ENCODE data around the gene MYT1. TPM values are rescaled to one million over a fixed set of nuclear protein-coding genes. Genes with fewer than 3 reads are reported as not detected.
"Not testable (repeated sequence)": the region's sequence is repeated elsewhere in the genome, so short reads cannot be mapped to it uniquely, and the experiment has no call there.

The MYT1 gene
- total RNA-seq, 4 donors from 2014 or later, result 0.21 TPM; not detected in 3

DNA sequence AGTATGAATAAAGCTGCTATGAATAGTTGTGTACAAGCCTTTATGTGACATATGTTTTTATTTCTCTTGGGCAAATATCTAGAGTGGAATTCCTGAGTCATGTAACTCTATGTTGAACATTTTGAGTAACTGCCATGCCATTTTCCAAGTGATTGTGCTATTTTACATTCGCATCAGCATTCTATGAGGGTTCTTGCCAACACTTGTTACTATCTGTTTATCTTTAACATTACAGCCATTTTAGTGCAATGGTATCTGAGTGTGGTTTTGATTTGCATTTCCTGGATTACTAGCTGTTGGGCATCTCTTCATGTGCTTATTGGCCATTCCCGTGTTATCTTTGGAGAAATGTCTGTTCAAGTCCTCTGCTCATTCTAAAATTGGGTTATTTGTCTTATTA is 19.1 kb downstream of the MYT1 start:
- intact Hi-C loops (cut with DNase I; ENCODE audit: low total_unique reads), result no loop called here
- DNase-seq, result no peak

DNA sequence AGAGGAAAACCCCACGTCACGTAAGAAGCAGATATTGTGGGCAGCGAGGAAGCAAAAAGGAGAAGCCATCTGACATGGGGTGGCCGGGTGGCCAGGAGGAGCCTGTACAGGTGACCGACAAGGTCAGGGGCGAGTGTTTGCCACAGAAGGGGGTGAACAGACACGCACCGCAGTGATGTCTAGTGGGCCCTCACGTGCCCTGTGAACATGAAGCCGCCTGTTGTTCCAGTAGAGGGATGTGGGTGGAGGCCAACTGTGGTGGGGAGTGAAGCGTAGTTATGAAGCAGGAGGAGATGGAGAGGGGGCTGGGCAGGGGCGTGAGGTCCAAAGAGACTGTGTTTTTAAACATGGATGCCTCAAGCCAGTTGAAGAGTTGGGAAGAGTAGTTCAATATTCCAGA is 20.5 kb downstream of the MYT1 start:
- no peak overlapping the region for H3K4me3 ChIP-seq
- TF ChIP-seq, protein P1, sequence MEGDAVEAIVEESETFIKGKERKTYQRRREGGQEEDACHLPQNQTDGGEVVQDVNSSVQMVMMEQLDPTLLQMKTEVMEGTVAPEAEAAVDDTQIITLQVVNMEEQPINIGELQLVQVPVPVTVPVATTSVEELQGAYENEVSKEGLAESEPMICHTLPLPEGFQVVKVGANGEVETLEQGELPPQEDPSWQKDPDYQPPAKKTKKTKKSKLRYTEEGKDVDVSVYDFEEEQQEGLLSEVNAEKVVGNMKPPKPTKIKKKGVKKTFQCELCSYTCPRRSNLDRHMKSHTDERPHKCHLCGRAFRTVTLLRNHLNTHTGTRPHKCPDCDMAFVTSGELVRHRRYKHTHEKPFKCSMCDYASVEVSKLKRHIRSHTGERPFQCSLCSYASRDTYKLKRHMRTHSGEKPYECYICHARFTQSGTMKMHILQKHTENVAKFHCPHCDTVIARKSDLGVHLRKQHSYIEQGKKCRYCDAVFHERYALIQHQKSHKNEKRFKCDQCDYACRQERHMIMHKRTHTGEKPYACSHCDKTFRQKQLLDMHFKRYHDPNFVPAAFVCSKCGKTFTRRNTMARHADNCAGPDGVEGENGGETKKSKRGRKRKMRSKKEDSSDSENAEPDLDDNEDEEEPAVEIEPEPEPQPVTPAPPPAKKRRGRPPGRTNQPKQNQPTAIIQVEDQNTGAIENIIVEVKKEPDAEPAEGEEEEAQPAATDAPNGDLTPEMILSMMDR (IDR thresholded peaks at IDR 0.05), result no peak
- no peak for TF ChIP-seq POLR2A (IDR thresholded peaks at IDR 0.05)

More for the DNA sequence above, 19.1 kb downstream of the MYT1 start:
- Histone ChIP-seq H3K9me3 (no peaks in the 10 kb centered on the region), H3K4me3 (no peak overlapping the region), H3K4me1 (no peaks in the 10 kb centered on the region), H3K36me3 (no peaks in the 10 kb centered on the region), H3K27me3 (no peaks in the 10 kb centered on the region), H3K27ac (no peak overlapping the region)
- TF ChIP-seq, protein P1 (IDR thresholded peaks at IDR 0.05), result no peak
- TF ChIP-seq POLR2A (IDR thresholded peaks at IDR 0.05), result no peak

DNA sequence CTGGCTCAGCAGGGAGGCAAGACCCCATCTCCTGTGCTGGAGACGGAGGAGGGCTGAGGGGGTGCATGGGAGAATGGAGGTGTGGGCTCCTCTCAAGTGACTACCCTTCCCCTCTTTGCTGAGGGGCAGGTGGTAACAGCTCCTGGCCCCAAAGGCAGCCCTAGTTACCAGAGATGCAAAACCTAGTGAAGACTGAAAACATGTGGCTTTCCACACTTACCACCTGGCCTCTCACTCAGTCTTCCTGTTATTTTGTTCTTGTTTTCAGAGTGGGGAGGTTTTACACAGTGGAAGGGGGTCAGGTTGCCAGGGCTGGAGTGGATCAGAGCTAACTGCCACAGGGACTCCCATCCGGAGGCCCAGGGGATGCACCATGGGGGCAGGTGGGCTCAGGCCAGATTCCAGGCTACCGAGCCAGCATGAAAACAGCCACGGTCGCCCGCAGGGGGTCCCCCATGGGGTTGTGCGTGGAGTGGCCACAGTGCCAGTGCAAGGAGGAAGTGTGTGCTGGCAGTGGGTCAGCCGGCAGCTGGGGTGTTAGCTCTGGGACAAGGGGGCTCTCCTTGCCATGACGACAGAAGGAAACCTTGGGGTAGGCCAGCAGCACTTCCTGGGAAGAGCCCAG is 21.1 kb downstream of the MYT1 start:
- H3K4me1 ChIP-seq, result no peaks in the 10 kb centered on the region
- intact Hi-C loops (cut with DNase I; ENCODE audit: low total_unique reads), result no loop called here
- H3K27me3 ChIP-seq, result no peaks in the 10 kb centered on the region
- no peak for DNase-seq
- no peaks in the 10 kb centered on the region for H3K36me3 ChIP-seq
- no peaks in the 10 kb centered on the region for H3K9me3 ChIP-seq
- no peak overlapping the region for H3K27ac ChIP-seq
- TF ChIP-seq, protein P1 (IDR thresholded peaks at IDR 0.05), result no peak
- TF ChIP-seq POLR2A (IDR thresholded peaks at IDR 0.05), result no peak
- H3K4me3 ChIP-seq, result no peak overlapping the region

More for the DNA sequence above, 20.5 kb downstream of the MYT1 start:
- no peaks in the 10 kb centered on the region for H3K27me3 ChIP-seq
- no peaks in the 10 kb centered on the region for H3K36me3 ChIP-seq
- H3K4me1 ChIP-seq, result no peaks in the 10 kb centered on the region
- H3K27ac ChIP-seq, result no peak overlapping the region
- H3K9me3 ChIP-seq, result no peaks in the 10 kb centered on the region
- no peak for DNase-seq
- intact Hi-C loops (cut with DNase I; ENCODE audit: low total_unique reads), result no loop called here

DNA sequence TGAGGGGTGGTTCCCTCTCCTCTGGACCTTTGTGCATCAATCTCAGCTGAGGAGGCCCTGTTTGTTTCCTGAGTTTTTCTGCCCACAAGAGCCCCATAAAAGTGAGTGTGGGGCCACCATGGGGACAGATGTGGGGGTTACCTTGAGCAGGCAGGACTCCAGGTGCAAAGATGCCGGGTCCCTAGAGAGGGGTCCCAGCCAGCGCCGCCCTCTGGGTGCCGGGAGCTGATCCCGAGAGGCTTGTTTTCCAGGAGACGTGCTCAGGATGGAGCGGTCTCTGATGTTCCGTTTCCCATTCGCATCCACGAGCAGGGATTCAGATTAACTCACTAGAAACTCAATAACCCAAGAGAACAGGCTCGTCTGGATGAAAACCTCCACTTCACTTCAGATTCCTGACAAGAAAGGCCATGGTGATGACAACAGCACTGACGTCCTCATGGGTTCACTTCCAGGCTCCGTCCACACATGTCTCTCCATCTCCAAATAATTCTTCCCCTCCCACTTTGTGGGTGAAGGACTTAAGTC is 21.9 kb downstream of the MYT1 start:
- no peak overlapping the region for H3K27ac ChIP-seq
- H3K27me3 ChIP-seq, result no peaks in the 10 kb centered on the region

DNA sequence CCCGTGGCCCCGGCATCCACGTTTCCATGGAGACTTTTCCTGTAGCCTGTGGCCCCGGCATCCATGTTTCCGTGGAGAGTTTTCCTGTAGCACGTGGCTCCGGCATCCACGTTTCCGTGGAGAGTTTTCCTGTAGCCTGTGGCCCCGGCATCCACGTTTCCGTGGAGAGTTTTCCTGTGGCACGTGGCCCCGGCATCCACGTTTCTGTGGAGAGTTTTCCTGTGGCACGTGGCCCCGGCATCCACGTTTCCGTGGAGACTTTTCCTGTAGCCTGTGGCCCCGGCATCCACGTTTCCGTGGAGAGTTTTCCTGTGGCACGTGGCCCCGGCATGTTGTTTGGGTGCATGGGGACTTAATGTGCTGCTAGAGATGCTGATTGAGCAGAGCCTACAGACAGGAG is 23.0 kb downstream of the MYT1 start:
- H3K4me1 ChIP-seq, result not testable (repeated sequence)

More for the DNA sequence above, 21.9 kb downstream of the MYT1 start:
- no peaks in the 10 kb centered on the region for H3K4me1 ChIP-seq
- no peak for DNase-seq
- TF ChIP-seq, protein P1 (IDR thresholded peaks at IDR 0.05), result no peak
- H3K36me3 ChIP-seq, result no peaks in the 10 kb centered on the region
- intact Hi-C loops (cut with DNase I; ENCODE audit: low total_unique reads), result no loop called here
- no peak overlapping the region for H3K4me3 ChIP-seq
- H3K9me3 ChIP-seq, result no peaks in the 10 kb centered on the region

More for the DNA sequence above, 23.0 kb downstream of the MYT1 start:
- H3K36me3 ChIP-seq; intact Hi-C loops (cut with DNase I; ENCODE audit: low total_unique reads); H3K27me3 ChIP-seq; DNase-seq; H3K27ac ChIP-seq; H3K9me3 ChIP-seq; H3K4me3 ChIP-seq: not testable (repeated sequence)

Measured in uterus (tissue), 4 donors.